Right cardiac atrium (tissue), 5 donors: Measurements from ENCODE around the gene ZBTB12. TPM values are rescaled to one million over a fixed set of nuclear protein-coding genes. Genes with fewer than 3 reads are reported as not detected.
A peak's percentile ranks its signal among the peaks of the same experiment; 100 is the strongest.

ENCODE experiments used
- ATAC-seq, 2 donors: fragments of 200-7000 bp; cut with Tn5 transposase; one replicate each; pipeline versions ENCODE4 v1.8.0 to v1.9.1; 2020; ENCODE audit warnings: moderate library complexity in 2 of 2, mild to moderate bottlenecking in 1 of 2
- DNase-seq, 3 donors: peaks; one replicate each; pipeline ENCODE4 v3.0.0-alpha.2; 2020
- H3K27ac ChIP-seq: one replicate; pipeline ENCODE4 v1.5.1; 2013; ENCODE audit warnings: mild to moderate bottlenecking, low read length, control low read depth, moderate library complexity
- H3K27me3 ChIP-seq: one replicate; pipeline ENCODE4 v1.6.1; 2013; ENCODE audit not compliant: control insufficient read depth, insufficient read depth
- H3K4me1 ChIP-seq: one replicate; pipeline ENCODE4 v1.6.1; 2013; ENCODE audit warnings: low read length; ENCODE audit not compliant: control insufficient read depth, insufficient read depth
- H3K4me3 ChIP-seq: one replicate; pipeline ENCODE4 v1.5.1; 2013; ENCODE audit warnings: low read length, control low read depth
- H3K9me3 ChIP-seq: one replicate; pipeline ENCODE4 v1.6.1; 2013; ENCODE audit warnings: low read length; ENCODE audit not compliant: control insufficient read depth
- WGBS: extraction: QIAGEN DNeasy Blood & Tissue Kit; methylation state at CpG from one replicate; pipeline ENCODE4 v1.1.7; 2013; 5-methylcytosine and 5-hydroxymethylcytosine counted together
- intact Hi-C, 4 donors: fragments of 100-400 bp; cut with DNase I; formaldehyde crosslinking; loops; one replicate each; pipeline versions ENCODE4 v1.11.0 to v1.14.0; 2022 to 2023
- long read RNA-seq, 4 donors: library from polyadenylated mRNA; unstranded; transcript quantifications; one replicate each; pipeline ENCODE4 v2.0.0, GENCODE V29; 2020 to 2021
- polyA plus RNA-seq: library from polyadenylated mRNA; stranded (reverse); fragments of 200-250 nt; gene quantifications from one replicate; pipeline ENCODE4 v1.2.3, GENCODE V29; 2013
- total RNA-seq, 4 donors: library from RNA; stranded (reverse); fragmentation: NEBNext Ultra II Directional; extraction: Animal tissue kit (Norgen Biotek cat#: 25700); gene quantifications; one replicate each; pipeline ENCODE4 v1.2.1, GENCODE V29; 2021
- donor health status: healthy with polysubstance abuse.
- donor health status: DM: no; HTN: yes; CAD: no.
- donor health status: DM: no; HTN: no; CAD: no.
- donor health status: DM: no; HTN: yes; CAD: no; lungs with severe emphysema.
- donor health status: DM: yes; HTN: yes; CAD: no.

ZBTB12 gene
- total RNA-seq (1 to 10 TPM; 1.6 to 5.0 (median 3.4) TPM), polyA plus RNA-seq (2.4 TPM)
- long read RNA-seq, donor 1, partial matches to known transcripts = 0 of 4 reads
- long read RNA-seq, donor 1, other reads (novel, unspliced or antisense) = 4 of 4 reads
- long read RNA-seq, donor 2 = 0 reads
- long read RNA-seq, donor 3 = 0 reads
- long read RNA-seq, donor 4 = 0 reads

- intact Hi-C loops = loop anchor here in 3 of 4 donors (5.0 to 10.0 kb wide), 2 partner anchors 53 to 55 kb away; partner anchors contain the start of genes NELFE (in 3 of the 3) and SKIC2 (in 3 of the 3)
- no peaks in the 10 kb centered on the region for H3K27me3 ChIP-seq
- WGBS = under 1% methylated on average over 76 of the region's 77 CpGs
- H3K27ac ChIP-seq = peak within 1 kb of the TSS; percentile 78
- no peaks in the 10 kb centered on the region for H3K9me3 ChIP-seq
- ATAC-seq (peak; percentile 82 to 89), DNase-seq (peak; percentile 91 to 97 (median 96))
- peaks cover 9% of the 10 kb centered on the region for H3K4me1 ChIP-seq
- peak within 1 kb of the TSS; percentile 78 for H3K4me3 ChIP-seq
Observed at GRCh38 chr6:31901953-31902643, at the start of gene ZBTB12. Gene ZBTB12, minus strand, starts transcription at chr6:31902086. Its CDS starts 781 bp downstream, at chr6:31901305.

- ATAC-seq = no peak
- WGBS = 82% methylated on average over 7 of the region's 7 CpGs
Observed at GRCh38 chr6:31949926-31950548, 48.2 kb upstream of the ZBTB12 start.

GRCh38 chr6:31948753-31949413 lies 47.0 kb upstream of the ZBTB12 start:
- Histone ChIP-seq H3K4me1 (no peaks in the 10 kb centered on the region), H3K4me3 (no peak overlapping the region), H3K27me3 (no peaks in the 10 kb centered on the region), H3K27ac (no peak overlapping the region), H3K9me3 (no peaks in the 10 kb centered on the region)
- DNase-seq (no peak), ATAC-seq (no peak)
- 85% methylated on average over 6 of the region's 6 CpGs for WGBS
- intact Hi-C loops = no loop called here

More at GRCh38 chr6:31949926-31950548, 48.2 kb upstream of the ZBTB12 start:
- intact Hi-C loops = loop anchor here (5.0 to 10.0 kb wide), 4 partner anchors 45 to 268 kb away; partner anchors contain the start of genes LY6G5C (in 3 of the 4), ZBTB12 (in 2 of the 4) and EHMT2 (in 1 of the 4)
- no peaks in the 10 kb centered on the region for H3K4me1 ChIP-seq
- H3K27me3 ChIP-seq = no peaks in the 10 kb centered on the region
- H3K27ac ChIP-seq = no peak overlapping the region
- DNase-seq = no peak
- H3K9me3 ChIP-seq = no peaks in the 10 kb centered on the region
- no peak overlapping the region for H3K4me3 ChIP-seq

- intact Hi-C loops = no loop called here
Observed at GRCh38 chr6:31948306-31948705, 46.4 kb upstream of the ZBTB12 start.

GRCh38 chr6:31947864-31948263 lies 46.0 kb upstream of the ZBTB12 start:
- no peaks in the 10 kb centered on the region for H3K27me3 ChIP-seq
- H3K9me3 ChIP-seq = no peaks in the 10 kb centered on the region
- ATAC-seq = no peak
- no peaks in the 10 kb centered on the region for H3K4me1 ChIP-seq
- no peak overlapping the region for H3K4me3 ChIP-seq
- no peak overlapping the region for H3K27ac ChIP-seq
- WGBS = 88% methylated on average over 4 of the region's 4 CpGs
- intact Hi-C loops = no loop called here
- DNase-seq = no peak

More at GRCh38 chr6:31948306-31948705, 46.4 kb upstream of the ZBTB12 start:
- H3K27me3 ChIP-seq = no peaks in the 10 kb centered on the region
- 79% methylated on average over 5 of the region's 5 CpGs for WGBS
- no peak overlapping the region for H3K4me3 ChIP-seq
- no peaks in the 10 kb centered on the region for H3K9me3 ChIP-seq
- DNase-seq (no peak), ATAC-seq (no peak)
- H3K27ac ChIP-seq = no peak overlapping the region
- no peaks in the 10 kb centered on the region for H3K4me1 ChIP-seq

GRCh38 chr6:31947070-31947675 lies 45.3 kb upstream of the ZBTB12 start:
- DNase-seq (no peak), ATAC-seq (no peak)
- no peaks in the 10 kb centered on the region for H3K9me3 ChIP-seq
- no peak overlapping the region for H3K27ac ChIP-seq
- intact Hi-C loops = no loop called here
- H3K4me3 ChIP-seq = no peak overlapping the region
- no peaks in the 10 kb centered on the region for H3K4me1 ChIP-seq
- no peaks in the 10 kb centered on the region for H3K27me3 ChIP-seq
- 82% methylated on average over 24 of the region's 24 CpGs for WGBS

- ATAC-seq = no peak
Observed at GRCh38 chr6:31946370-31946885, 44.5 kb upstream of the ZBTB12 start.

GRCh38 chr6:31945507-31946369 lies 43.9 kb upstream of the ZBTB12 start, which contains the start of gene CFB:
Gene CFB, plus strand, starts transcription at chr6:31946095. Its CDS starts 127 bp downstream, at chr6:31946222.
- intact Hi-C loops = no loop called here
- peak; percentile 88 to 94 (median 90) for DNase-seq
- no peak within 1 kb of the TSS for H3K4me3 ChIP-seq
- H3K4me1 ChIP-seq = no peaks in the 10 kb centered on the region
- no peaks in the 10 kb centered on the region for H3K9me3 ChIP-seq
- peak within 1 kb of the TSS; percentile 61 for H3K27ac ChIP-seq
- H3K27me3 ChIP-seq = no peaks in the 10 kb centered on the region
- ATAC-seq = peak; percentile 92 to 93
- 36% methylated on average over 11 of the region's 11 CpGs for WGBS

More at GRCh38 chr6:31946370-31946885, 44.5 kb upstream of the ZBTB12 start:
- Histone ChIP-seq H3K4me3 (no peak overlapping the region), H3K4me1 (no peaks in the 10 kb centered on the region), H3K9me3 (no peaks in the 10 kb centered on the region), H3K27ac (peak overlapping the region; percentile 61), H3K27me3 (no peaks in the 10 kb centered on the region)
- 80% methylated on average over 11 of the region's 11 CpGs for WGBS
- DNase-seq = no peak
- intact Hi-C loops = no loop called here

- no peaks in the 10 kb centered on the region for H3K27me3 ChIP-seq
- ATAC-seq (no peak), DNase-seq (no peak)
- peak overlapping the region; percentile 21 for H3K27ac ChIP-seq
- H3K9me3 ChIP-seq = no peaks in the 10 kb centered on the region
- H3K4me3 ChIP-seq = no peak overlapping the region
- WGBS = 78% methylated on average over 9 of the region's 9 CpGs
- no peaks in the 10 kb centered on the region for H3K4me1 ChIP-seq
- intact Hi-C loops = no loop called here
Observed at GRCh38 chr6:31945154-31945506, 43.2 kb upstream of the ZBTB12 start.

GRCh38 chr6:31943742-31944141 lies 41.9 kb upstream of the ZBTB12 start:
- ATAC-seq = no peak
- Histone ChIP-seq H3K4me1 (no peaks in the 10 kb centered on the region), H3K27me3 (no peaks in the 10 kb centered on the region), H3K4me3 (no peak overlapping the region), H3K27ac (no peak overlapping the region), H3K9me3 (no peaks in the 10 kb centered on the region)
- no peak for DNase-seq
- intact Hi-C loops = no loop called here
- WGBS = 84% methylated on average over 3 of the region's 3 CpGs
